IMR-90 (cell line): ENCODE measurements around the gene PPP5C. TPM values are rescaled to one million over a fixed set of nuclear protein-coding genes. Genes with fewer than 3 reads are reported as not detected.

ENCODE experiments used
- ATAC-seq: fragments of 200-7000 bp; cut with Tn5 transposase; 2 replicates; pipeline ENCODE4 v1.9.1; 2020; ENCODE audit warnings: low read depth, mild to moderate bottlenecking, moderate library complexity
- BruUV-seq: library from RNA; stranded (reverse); fragments of 400-500 nt; replicated peaks from 2 replicates; lab custom pipeline; 2021; lab: Mats Ljungman, UMichigan
- CTCF ChIA-PET: fragments of 300-600 bp; formaldehyde crosslinking; extraction: SDS; loops from one replicate; lab custom pipeline; 2021; ENCODE audit warnings: antibody characterized with exemption; lab: Yijun Ruan, JAX
- POLR2A ChIA-PET: fragments of 300-600 bp; sonication (Branson Sonifier 250); formaldehyde crosslinking; loops from one replicate; lab custom pipeline; 2022; ENCODE audit warnings: antibody characterized with exemption; ENCODE audit not compliant: unreplicated experiment; lab: Charles Lee
- DNase-seq: peaks from one replicate; pipeline ENCODE4 v3.0.0; 2013
- H2AFZ ChIP-seq: replicated peaks from 2 replicates; pipeline ENCODE3; 2013; ENCODE audit warnings: low read length, mild to moderate bottlenecking; ENCODE audit not compliant: poor library complexity
- H2AK5ac ChIP-seq: 2 replicates; pipeline ENCODE4 v1.6.1; 2013; ENCODE audit warnings: low read depth, low read length, inconsistent platforms
- H2AK9ac ChIP-seq: replicated peaks from 2 replicates; pipeline ENCODE3; 2013; ENCODE audit warnings: mild to moderate bottlenecking, low read depth, low read length, moderate library complexity; ENCODE audit not compliant: poor library complexity
- H2BK120ac ChIP-seq: 2 replicates; pipeline ENCODE4 v1.6.1; 2013; ENCODE audit warnings: low read depth, low read length, inconsistent platforms
- H2BK15ac ChIP-seq: 3 replicates; pipeline ENCODE4 v1.6.1; 2013; ENCODE audit warnings: low read depth, low read length, inconsistent platforms
- H2BK20ac ChIP-seq: 2 replicates; pipeline ENCODE4 v1.6.1; 2013; ENCODE audit warnings: low read depth, mild to moderate bottlenecking, inconsistent platforms, low read length, moderate library complexity
- H2BK5ac ChIP-seq: 2 replicates; pipeline ENCODE4 v1.6.1; 2013; ENCODE audit warnings: mild to moderate bottlenecking, low read depth, low read length, inconsistent platforms; ENCODE audit not compliant: poor library complexity, severe bottlenecking
- H3K14ac ChIP-seq: replicated peaks from 2 replicates; pipeline ENCODE4 v1.6.1; 2013; ENCODE audit warnings: low read depth, low read length, inconsistent platforms
- H3K18ac ChIP-seq: 2 replicates; pipeline ENCODE4 v1.6.1; 2013; ENCODE audit warnings: low read depth, low read length, control low read depth
- H3K23ac ChIP-seq: 2 replicates; pipeline ENCODE4 v1.6.1; 2013; ENCODE audit warnings: low read depth, low read length, inconsistent platforms
- H3K27ac ChIP-seq: 2 replicates; pipeline ENCODE4 v1.5.1; 2013; ENCODE audit warnings: mild to moderate bottlenecking, control low read depth, low read length; ENCODE audit not compliant: insufficient read depth
- H3K27me3 ChIP-seq: 2 replicates; pipeline ENCODE4 v1.6.1; 2013; ENCODE audit warnings: low read length; ENCODE audit not compliant: control insufficient read depth, insufficient read depth
- H3K36me3 ChIP-seq: 2 replicates; pipeline ENCODE4 v1.6.1; 2013; ENCODE audit warnings: low read length, mixed read lengths; ENCODE audit not compliant: control insufficient read depth, insufficient read depth
- H3K4ac ChIP-seq: 2 replicates; pipeline ENCODE4 v1.6.1; 2013; ENCODE audit warnings: low read depth, low read length, inconsistent platforms
- H3K4me1 ChIP-seq: 2 replicates; pipeline ENCODE4 v1.6.1; 2013; ENCODE audit warnings: low read length, mixed read lengths; ENCODE audit not compliant: control insufficient read depth, insufficient read depth
- H3K4me2 ChIP-seq: 2 replicates; pipeline ENCODE4 v1.6.1; 2013; ENCODE audit warnings: low read depth, mild to moderate bottlenecking, control low read depth, low read length, moderate library complexity
- H3K4me3 ChIP-seq: 2 replicates; pipeline ENCODE4 v1.5.1; 2013; ENCODE audit warnings: low read depth, mild to moderate bottlenecking, control low read depth, low read length, moderate library complexity; ENCODE audit not compliant: insufficient read depth
- H3K56ac ChIP-seq: 2 replicates; pipeline ENCODE4 v1.6.1; 2013; ENCODE audit warnings: low read length, inconsistent platforms; ENCODE audit not compliant: insufficient read depth; ENCODE audit errors: extremely low read depth
- H3K79me1 ChIP-seq, 2 experiments: 2 replicates each; pipeline ENCODE4 v1.6.1; 2013; ENCODE audit warnings: low read length in 2 of 2, inconsistent platforms in 1 of 2, low read depth in 1 of 2
- H3K9ac ChIP-seq: 2 replicates; pipeline ENCODE4 v1.6.1; 2013; ENCODE audit warnings: low read depth, low read length, control low read depth
- H3K9me1 ChIP-seq: 2 replicates; pipeline ENCODE4 v1.6.1; 2013; ENCODE audit warnings: low read length, inconsistent platforms; ENCODE audit not compliant: insufficient read depth
- H3K9me3 ChIP-seq: 2 replicates; pipeline ENCODE4 v1.6.1; 2013; ENCODE audit warnings: low read length; ENCODE audit not compliant: control insufficient read depth, insufficient read depth
- H4K20me1 ChIP-seq: 2 replicates; pipeline ENCODE4 v1.6.1; 2013; ENCODE audit warnings: low read length, inconsistent platforms; ENCODE audit not compliant: insufficient read depth
- H4K5ac ChIP-seq: 2 replicates; pipeline ENCODE4 v1.6.1; 2013; ENCODE audit warnings: mild to moderate bottlenecking, low read depth, low read length, control low read depth
- H4K8ac ChIP-seq, 2 experiments: 2 replicates each; pipeline ENCODE4 v1.6.1; 2013; ENCODE audit warnings: low read depth in 2 of 2, low read length in 2 of 2, control low read depth in 1 of 2, inconsistent platforms in 1 of 2
- H4K91ac ChIP-seq: 2 replicates; pipeline ENCODE4 v1.6.1; 2013; ENCODE audit warnings: low read depth, low read length, inconsistent platforms; ENCODE audit not compliant: insufficient read depth
- CEBPB ChIP-seq: IDR thresholded peaks from 2 replicates; pipeline ENCODE4 v1.6.1; 2012; ENCODE audit warnings: low read depth, low read length, improper control_type of control experiment
- CTCF ChIP-seq: conservative IDR thresholded peaks from 2 replicates; pipeline ENCODE4 v1.5.1; 2012; ENCODE audit warnings: mild to moderate bottlenecking, low read depth, low read length, improper control_type of control experiment
- ELK1 ChIP-seq: fragments of 150-350 bp; IDR thresholded peaks from 2 replicates; pipeline ENCODE4 v1.6.1; 2016; ENCODE audit warnings: low read depth, mild to moderate bottlenecking, low read length, moderate library complexity, borderline replicate concordance
- MAFK ChIP-seq: IDR thresholded peaks from 2 replicates; pipeline ENCODE4 v1.6.1; 2012; ENCODE audit warnings: low read depth, low read length, improper control_type of control experiment
- MAZ ChIP-seq: IDR thresholded peaks from 2 replicates; pipeline ENCODE4 v1.6.1; 2012; ENCODE audit warnings: low read depth, mild to moderate bottlenecking, low read length, improper control_type of control experiment, moderate library complexity, borderline replicate concordance
- POLR2A ChIP-seq: IDR thresholded peaks from 2 replicates; pipeline ENCODE4 v1.6.1; 2012; ENCODE audit warnings: mild to moderate bottlenecking, low read depth, low read length
- RAD21 ChIP-seq: IDR thresholded peaks from 2 replicates; pipeline ENCODE4 v1.6.1; 2012; ENCODE audit warnings: low read length, improper control_type of control experiment
- RCOR1 ChIP-seq: IDR thresholded peaks from 2 replicates; pipeline ENCODE4 v1.6.1; 2012; ENCODE audit warnings: mild to moderate bottlenecking, low read length, improper control_type of control experiment; ENCODE audit not compliant: insufficient replicate concordance
- SMC3 ChIP-seq: fragments of 150-350 bp; IDR thresholded peaks from 2 replicates; pipeline ENCODE4 v1.6.1; 2016; ENCODE audit warnings: low read depth, mild to moderate bottlenecking, antibody characterized with exemption, low read length, moderate library complexity
- USF2 ChIP-seq: fragments of 150-350 bp; IDR thresholded peaks from 2 replicates; pipeline ENCODE4 v1.6.1; 2017; ENCODE audit warnings: mild to moderate bottlenecking, antibody characterized with exemption, low read length, low read depth
- WGBS, 2 experiments: methylation state at CpG; one replicate each; pipeline versions ENCODE4 v1.1.5 to v1.1.7; 2013; ENCODE audit warnings: missing lambda C conversion rate in 2 of 2; ENCODE audit not compliant: insufficient read length in 1 of 2; ENCODE audit errors: extremely low coverage in 2 of 2; 5-methylcytosine and 5-hydroxymethylcytosine counted together
- dilution Hi-C: fragments of 300-500 bp; cut with HindIII; formaldehyde crosslinking; loops from one replicate; pipeline ENCODE4 v1.14.3; 2018; ENCODE audit warnings: low sequenced_read_pairs; ENCODE audit not compliant: unreplicated experiment
- in situ Hi-C: fragments of 300-500 bp; cut with MboI; formaldehyde crosslinking; loops from 3 replicates; pipeline ENCODE4 v1.14.3; 2019; ENCODE audit warnings: low sequenced_read_pairs, inconsistent platforms, mixed read lengths
- intact Hi-C: fragments of 100-400 bp; cut with micrococcal nuclease; formaldehyde crosslinking; loops from 2 replicates; pipeline ENCODE4 v1.10.0; 2022
- polyA plus RNA-seq, 3 experiments: library from polyadenylated mRNA; depleted of rRNA; stranded (reverse); fragments of >200 nt; gene quantifications; 2 replicates each; pipeline ENCODE4 v1.2.3, GENCODE V29; 2012; ENCODE audit warnings: low replicate concordance in 1 of 3
- total RNA-seq: library from RNA; depleted of rRNA; stranded (reverse); fragments of >200 nt; gene quantifications from 2 replicates; pipeline ENCODE4 v1.2.3, GENCODE V29; 2012

PPP5C gene
- total and polyA plus RNA-seq, 2 of the 4 experiments (the other 2 are of a cell fraction): 80.5 to 128 TPM

- no peak overlapping the region; a peak in 1 of 4 replicates for H4K8ac ChIP-seq
- POLR2A ChIA-PET: no interaction called here
- H3K56ac ChIP-seq: no peak overlapping the region
- no peak overlapping the region for H2BK20ac ChIP-seq
- no peak overlapping the region for H3K14ac ChIP-seq
- H3K18ac ChIP-seq: no peak overlapping the region
- no peak overlapping the region for H3K23ac ChIP-seq
- no peak overlapping the region for H2BK120ac ChIP-seq
- H4K5ac ChIP-seq: no peak overlapping the region
- no peak overlapping the region for H3K27ac ChIP-seq
- no peak overlapping the region for H3K4me2 ChIP-seq
- no peak overlapping the region for H3K4ac ChIP-seq
- no peak overlapping the region for H2AK5ac ChIP-seq
- no peaks in the 10 kb centered on the region for H3K36me3 ChIP-seq
- intact Hi-C loops (no loop called here), dilution Hi-C loops (no loop called here), in situ Hi-C loops (no loop called here)
- no peaks in the 10 kb centered on the region for H3K9me3 ChIP-seq
- H2BK5ac ChIP-seq: no peak overlapping the region
- H3K9ac ChIP-seq: no peak overlapping the region
- 85% methylated on average over 16 of the region's 17 CpGs; no CpG with 5 or more reads in 1 of the 2 experiments for WGBS, 2 experiments
- H3K4me1 ChIP-seq: 0 out of 2 replicates have a peak, but pooled peaks cover 1% of the 10 kb centered on the region
- H3K4me3 ChIP-seq: no peak overlapping the region
- H3K9me1 ChIP-seq: peaks cover 6% of the 10 kb centered on the region; the same call in 1 of the 2 replicates
- CTCF ChIA-PET: no interaction called here
- no peak for TF ChIP-seq RAD21
- TF ChIP-seq CTCF: no peak
- TF ChIP-seq POLR2A: no peak
- TF ChIP-seq SMC3: no peak
- no peak for TF ChIP-seq MAFK
- TF ChIP-seq USF2: no peak
- TF ChIP-seq ELK1: no peak
- no peak for TF ChIP-seq CEBPB
- TF ChIP-seq MAZ: no peak
- TF ChIP-seq RCOR1: no peak
- H2BK15ac ChIP-seq: no peak overlapping the region; the same call in 2 of the 3 replicates
- ATAC-seq (no peak), DNase-seq (no peak)
- peak overlapping the region; percentile 17 for H2AFZ ChIP-seq
- H2AK9ac ChIP-seq: no peak overlapping the region
- H4K20me1 ChIP-seq: no peaks in the 10 kb centered on the region
- H3K79me1 ChIP-seq: no peaks in the 10 kb centered on the region
- no TSS peak for BruUV-seq
- peaks cover 6% of the 10 kb centered on the region for H3K27me3 ChIP-seq
- H4K91ac ChIP-seq: no peak overlapping the region
These were observed 80.7 kb downstream of the PPP5C start for GRCh38 chr19:46427518-46428045.
